Fibroblast of lung (primary cell): ENCODE results near the gene TP63.

Experiments
- CTCF ChIP-seq, 2 donors: IDR thresholded peaks in 1 of 2; conservative IDR thresholded peaks in 1 of 2; 1 replicate in 1 of 2; 2 replicates in 1 of 2; pipeline ENCODE4 v1.5.1; 2011 to 2012; ENCODE audit warnings: low read length in 2 of 2, control low read depth in 1 of 2, inconsistent platforms in 1 of 2, low read depth in 1 of 2, mild to moderate bottlenecking in 1 of 2
- EZH2 ChIP-seq: IDR thresholded peaks from 2 replicates; pipeline ENCODE4 v1.5.1; 2012; ENCODE audit warnings: low read length, control low read depth, mild to moderate bottlenecking; ENCODE audit errors: missing control alignments

- TF ChIP-seq EZH2 = no peak
- TF ChIP-seq CTCF (conservative IDR thresholded peaks at IDR 0.05 in 1 of 2, IDR thresholded peaks at IDR 0.05 in 1 of 2; ENCODE audit: low read depth in 1 of 2, low read length in 2 of 2) = no peak
Observed at GRCh38 chr3:189897406-189897805, 266.2 kb downstream of the TP63 start.
